GM18867 (cell line): ENCODE measurements around the gene IFT122.

ENCODE experiments used
- ATAC-seq: cut with Tn5 transposase; IDR thresholded peaks from one replicate; pipeline ENCODE4 v1.9.1; 2021; ENCODE audit warnings: mild to moderate bottlenecking, moderate library complexity; ENCODE audit not compliant: unreplicated experiment

Gene IFT122

GRCh38 chr3:129555616-129556357, 115.8 kb downstream of the IFT122 start:
- ATAC-seq: no peak

DNA sequence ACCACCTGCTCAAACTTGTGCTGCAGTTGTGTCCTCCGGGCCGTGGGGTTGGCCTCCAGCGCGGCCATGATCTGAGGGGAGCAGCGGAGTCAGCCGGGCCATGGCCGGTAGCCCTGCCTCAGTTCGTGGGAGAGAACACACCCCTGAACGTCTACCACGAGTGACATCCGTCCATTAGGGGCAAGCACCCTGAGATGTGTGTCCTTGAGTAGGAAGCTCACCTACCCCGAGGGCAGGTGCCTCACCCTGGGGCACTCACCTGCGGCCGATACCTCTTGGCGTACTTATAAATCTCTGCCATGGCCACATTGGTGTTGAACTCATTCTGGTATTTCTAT, 116.3 kb downstream of the IFT122 start:
- ATAC-seq: no peak

GRCh38 chr3:129556890-129557547, 117.0 kb downstream of the IFT122 start:
- no peak for ATAC-seq

- ATAC-seq: no peak
Measured at GRCh38 chr3:129557548-129557894, 117.5 kb downstream of the IFT122 start.

GRCh38 chr3:129558081-129558771, 118.2 kb downstream of the IFT122 start:
- ATAC-seq: no peak

- ATAC-seq: no peak
Measured at GRCh38 chr3:129558772-129559564, 118.9 kb downstream of the IFT122 start.

DNA sequence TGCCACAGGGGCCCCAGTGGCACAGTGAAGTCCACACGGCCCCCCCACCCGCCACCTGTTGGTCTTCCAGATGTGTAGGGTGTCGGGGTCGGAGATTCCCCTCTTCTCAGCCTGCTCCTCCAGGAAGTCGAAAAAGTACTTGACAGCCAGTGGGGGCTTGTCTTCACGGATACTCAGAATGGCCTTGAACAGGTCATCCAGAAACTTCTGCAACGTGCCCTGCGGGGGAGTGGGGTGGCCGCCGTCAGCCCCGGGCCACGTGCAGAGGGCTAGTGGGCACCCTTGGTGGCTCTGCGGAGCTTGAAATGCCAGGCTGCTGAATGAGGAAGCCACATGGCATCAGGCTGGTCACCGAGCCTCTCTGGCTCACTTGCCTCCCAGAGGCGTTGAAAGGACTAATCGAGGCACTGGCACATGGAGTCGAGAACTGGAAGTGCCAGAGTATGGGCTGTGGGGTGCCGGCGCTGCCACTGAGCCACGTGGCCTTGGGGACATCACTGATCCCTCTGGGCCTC, 119.6 kb downstream of the IFT122 start:
- no peak for ATAC-seq

DNA sequence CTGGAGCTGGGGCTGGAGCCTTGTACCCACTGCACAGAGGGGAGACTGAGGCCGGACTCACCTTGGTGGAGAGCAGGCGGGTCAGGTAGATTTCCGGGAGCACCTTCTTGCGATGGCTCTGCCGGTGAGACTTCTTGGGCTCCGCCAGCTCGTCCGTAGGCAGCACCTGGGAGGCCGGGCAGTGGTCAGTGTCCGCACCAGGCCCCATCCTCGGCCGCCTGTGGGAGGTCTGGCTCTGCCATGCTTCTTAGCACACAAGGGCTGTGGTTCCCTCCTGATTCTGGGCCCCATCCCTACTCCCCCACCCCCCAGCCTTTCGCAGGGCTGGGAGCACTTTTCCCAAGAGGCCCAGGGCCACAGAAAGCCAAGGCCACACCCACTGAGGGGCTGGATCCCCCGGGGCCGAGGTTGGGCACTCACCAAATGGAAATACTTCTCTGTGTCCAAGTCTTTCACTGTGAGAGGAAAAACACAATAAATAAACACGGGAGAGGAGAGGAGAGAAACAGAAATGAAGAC, 120.3 kb downstream of the IFT122 start:
- no peak for ATAC-seq

- no peak for ATAC-seq
Measured at GRCh38 chr3:129560911-129561594, 121.0 kb downstream of the IFT122 start.

DNA sequence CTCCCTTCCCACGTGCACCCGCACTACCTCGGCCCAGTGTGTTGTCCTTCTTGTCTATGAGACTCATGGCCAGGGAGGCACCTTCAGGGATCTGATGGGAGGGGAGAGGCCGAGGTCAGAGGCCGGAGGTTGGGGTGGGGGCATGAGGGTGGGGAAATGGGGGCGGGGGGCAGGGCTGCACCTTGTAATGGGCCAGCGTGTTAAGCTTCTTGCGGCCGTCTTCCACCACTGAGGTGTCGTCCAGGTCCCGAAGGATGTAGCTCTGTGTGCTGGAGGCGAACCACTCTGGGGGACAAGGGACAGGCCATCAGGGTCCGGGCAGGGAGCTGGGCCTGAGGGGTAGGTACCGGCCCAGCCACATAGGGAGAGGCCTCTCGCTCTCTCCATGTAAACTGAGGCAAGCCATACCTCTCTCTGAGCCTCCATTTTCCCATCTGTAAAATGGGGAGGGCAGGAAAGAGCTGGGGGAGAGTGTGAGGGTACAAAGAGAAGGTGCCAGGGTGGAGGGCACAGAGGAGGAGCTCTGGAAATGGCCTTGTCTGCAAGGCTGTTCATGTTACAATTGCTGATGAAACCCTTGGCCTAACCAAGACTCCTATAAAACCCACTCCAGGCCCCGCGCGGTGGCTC, 121.7 kb downstream of the IFT122 start:
- no peak for ATAC-seq

DNA sequence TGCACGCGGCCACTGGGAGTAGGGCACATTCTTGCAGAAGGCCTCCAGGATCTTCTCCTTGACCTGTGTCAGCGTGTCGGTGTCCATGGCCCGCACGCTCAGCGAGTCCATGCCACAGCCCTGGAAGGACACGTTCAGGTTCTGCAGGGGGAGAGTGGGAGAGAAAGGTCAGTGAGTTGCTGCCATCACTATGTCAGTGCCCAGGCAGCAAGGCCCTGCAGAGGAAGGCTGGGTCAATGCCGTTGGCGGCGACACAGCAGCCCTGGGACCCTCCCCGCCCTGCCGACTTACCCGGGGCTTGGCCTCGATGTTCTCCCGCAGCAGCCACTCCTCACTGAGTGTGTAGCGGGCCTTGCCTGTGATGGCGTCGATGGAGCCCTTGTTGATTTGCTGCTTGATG, 122.8 kb downstream of the IFT122 start:
- ATAC-seq: no peak

GRCh38 chr3:129563332-129563731, 123.3 kb downstream of the IFT122 start:
- no peak for ATAC-seq

- no peak for ATAC-seq
Measured at GRCh38 chr3:129563850-129564535, 124.0 kb downstream of the IFT122 start.

- no peak for ATAC-seq
Measured at GRCh38 chr3:129564981-129565644, 125.1 kb downstream of the IFT122 start.

DNA sequence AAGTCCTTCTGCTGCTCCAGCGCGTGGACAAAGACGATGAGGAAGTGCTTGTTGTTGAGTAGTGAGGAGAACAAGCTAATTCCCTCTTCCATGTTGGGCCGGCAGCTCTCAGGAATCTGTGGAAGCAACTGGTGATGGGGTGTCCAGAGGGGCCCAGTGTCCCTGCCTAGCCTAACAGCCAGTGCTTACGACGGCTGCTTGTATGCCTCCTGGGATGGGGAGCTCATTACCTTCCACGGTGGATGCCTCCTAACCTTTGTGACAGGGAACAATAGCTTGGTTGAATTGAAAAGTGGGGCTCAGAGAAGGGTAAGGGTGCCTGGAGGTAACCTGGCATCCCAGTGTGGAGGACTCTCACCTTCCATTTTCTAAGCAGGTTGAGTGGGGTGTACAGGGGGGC, 125.9 kb downstream of the IFT122 start:
- ATAC-seq: no peak

DNA sequence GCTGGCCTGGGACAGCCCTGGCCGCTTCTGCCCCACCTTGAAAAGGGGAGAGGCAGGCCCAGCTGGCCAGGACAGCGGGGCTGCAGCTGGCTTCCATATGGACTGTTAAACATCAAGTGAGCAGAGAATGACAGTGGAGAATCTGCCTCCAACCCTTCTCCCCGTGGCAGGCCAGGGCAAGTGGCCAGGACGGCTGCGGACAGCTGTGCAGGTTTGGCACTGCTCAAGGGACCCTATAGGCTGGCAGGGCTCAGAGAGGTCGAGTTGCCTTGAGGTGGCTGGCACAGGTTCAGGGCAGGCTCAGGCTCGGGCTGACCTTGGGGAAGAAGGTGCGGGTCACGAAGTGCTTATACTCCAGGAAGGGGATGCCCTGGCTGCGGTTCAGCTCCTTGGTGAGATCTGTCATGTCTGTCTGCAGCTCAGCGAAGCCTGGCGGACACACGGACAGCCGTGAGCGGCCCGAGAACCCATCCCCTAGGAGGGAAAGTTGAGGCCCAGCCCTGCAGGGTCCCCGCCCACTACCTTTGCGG, 127.2 kb downstream of the IFT122 start:
- no peak for ATAC-seq

- ATAC-seq: no peak
Measured at GRCh38 chr3:129567939-129568338, 127.9 kb downstream of the IFT122 start.

- ATAC-seq: no peak
Measured at GRCh38 chr3:129569856-129570255, 129.8 kb downstream of the IFT122 start.
